HG03196 (cell line): ENCODE measurements around the gene KAT2A.

Source experiments
- ATAC-seq: cut with Tn5 transposase; IDR thresholded peaks from one replicate; pipeline ENCODE4 v1.9.1; 2021; ENCODE audit not compliant: unreplicated experiment

The KAT2A gene

DNA sequence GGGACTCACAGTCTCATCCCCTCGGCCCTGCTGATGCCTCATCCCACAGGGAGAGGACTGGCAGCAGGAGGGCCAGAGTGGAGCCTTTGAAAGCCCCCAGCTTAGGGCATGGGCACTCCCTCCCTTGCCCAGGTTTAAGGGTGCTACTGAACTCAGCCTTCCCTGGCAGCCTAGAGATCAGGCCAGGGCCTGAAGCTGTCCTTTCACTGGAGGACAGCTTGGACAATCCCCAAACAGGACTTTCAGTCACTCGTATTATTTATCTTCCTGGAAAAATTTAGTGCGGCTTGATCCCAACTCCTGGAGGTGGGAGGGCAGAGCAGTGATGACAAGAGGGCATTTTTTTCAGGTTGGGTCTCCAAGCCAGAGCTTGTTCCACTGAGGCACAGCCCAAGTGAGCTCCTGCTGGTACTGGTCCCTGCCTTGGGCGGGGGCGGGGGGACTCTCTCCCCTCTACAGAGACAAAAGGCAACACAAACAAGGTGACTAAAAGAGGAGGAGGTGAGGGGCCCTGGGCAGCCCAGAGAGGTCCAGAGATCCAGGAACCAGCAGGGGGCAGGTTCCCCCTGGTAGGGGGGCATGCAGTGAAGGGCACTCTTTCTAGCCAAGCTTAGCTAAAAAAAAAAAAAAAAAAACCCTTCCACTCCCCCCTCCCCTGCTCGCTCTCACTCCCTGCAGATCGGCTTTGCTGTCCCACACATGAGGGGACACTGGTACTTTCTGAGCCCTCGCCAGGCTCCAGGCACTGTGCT lies 24.6 kb downstream of the KAT2A start:
- ATAC-seq, result no peak

GRCh38 chr17:42094375-42095069 lies 26.6 kb downstream of the KAT2A start:
- ATAC-seq, result no peak

DNA sequence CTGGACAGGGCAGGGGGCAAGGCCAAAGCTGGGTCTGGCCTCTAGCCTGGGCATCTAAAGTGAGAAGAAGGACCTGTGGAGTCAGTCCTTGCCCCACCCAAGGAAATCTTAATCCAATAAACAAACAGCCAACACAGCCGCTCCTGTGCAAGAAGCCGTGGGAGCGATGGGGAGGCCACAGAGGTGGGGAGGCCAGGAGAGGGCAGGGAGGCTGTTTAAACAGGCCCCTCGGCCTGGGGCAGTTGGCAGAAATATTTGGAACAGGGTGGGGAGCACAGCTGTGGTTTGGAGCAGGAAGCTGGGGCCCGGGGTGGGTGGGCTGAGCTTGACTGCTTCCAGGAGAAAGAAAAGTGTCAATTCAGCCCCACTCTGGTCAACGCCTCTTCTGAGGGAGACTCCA lies 28.2 kb downstream of the KAT2A start:
- ATAC-seq, result no peak

GRCh38 chr17:42090964-42091790 lies 30.0 kb downstream of the KAT2A start:
- no peak for ATAC-seq

GRCh38 chr17:42088736-42089135 lies 32.4 kb downstream of the KAT2A start:
- ATAC-seq, result no peak

- no peak for ATAC-seq
These were observed 33.1 kb downstream of the KAT2A start for GRCh38 chr17:42087736-42088705.

GRCh38 chr17:42087042-42087701 lies 34.0 kb downstream of the KAT2A start:
- ATAC-seq, result no peak

GRCh38 chr17:42081516-42082129 lies 39.5 kb downstream of the KAT2A start:
- ATAC-seq, result no peak

DNA sequence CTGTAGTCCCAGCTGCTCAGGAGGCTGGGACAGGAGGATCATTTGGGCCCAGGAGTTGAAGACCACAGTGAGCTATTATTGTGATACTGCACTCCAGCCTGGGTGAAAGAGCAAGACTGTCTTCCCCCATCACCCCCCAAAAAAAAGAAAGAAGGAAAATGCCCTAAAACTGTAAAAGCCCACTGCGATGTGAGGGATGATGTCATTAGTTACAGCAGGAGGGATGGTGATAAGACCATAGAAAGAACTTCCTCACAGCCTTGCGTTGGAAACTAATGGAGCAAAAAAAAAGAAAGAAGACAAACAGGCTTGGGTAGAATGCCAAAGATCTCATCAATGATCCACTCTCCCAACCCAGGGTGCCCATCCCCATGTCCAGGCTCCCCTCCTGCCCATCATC lies 41.6 kb downstream of the KAT2A start:
- no peak for ATAC-seq

- no peak for ATAC-seq
These were observed 42.6 kb downstream of the KAT2A start for GRCh38 chr17:42078396-42079043.

DNA sequence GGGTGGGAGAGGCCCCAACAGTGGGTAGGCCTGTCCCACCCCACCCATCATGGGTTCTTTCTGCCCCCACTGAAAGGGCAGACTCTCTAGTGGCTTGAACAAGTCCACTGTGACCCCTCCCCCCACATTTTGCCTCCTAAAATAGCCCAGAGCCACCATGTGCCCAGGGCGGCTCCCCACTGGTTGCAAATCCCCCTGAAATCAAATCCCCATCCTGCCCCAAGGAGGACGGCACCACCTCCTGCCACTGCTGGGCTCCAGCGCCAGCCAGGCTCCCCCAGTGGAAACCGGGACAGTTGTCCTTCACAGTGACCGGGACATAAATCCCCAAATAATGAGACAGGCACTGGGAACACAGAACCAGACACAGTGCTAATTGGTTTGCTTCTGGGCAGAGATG lies 43.4 kb downstream of the KAT2A start:
- ATAC-seq, result no peak

- no peak for ATAC-seq
These were observed 44.2 kb downstream of the KAT2A start for GRCh38 chr17:42076797-42077559.

DNA sequence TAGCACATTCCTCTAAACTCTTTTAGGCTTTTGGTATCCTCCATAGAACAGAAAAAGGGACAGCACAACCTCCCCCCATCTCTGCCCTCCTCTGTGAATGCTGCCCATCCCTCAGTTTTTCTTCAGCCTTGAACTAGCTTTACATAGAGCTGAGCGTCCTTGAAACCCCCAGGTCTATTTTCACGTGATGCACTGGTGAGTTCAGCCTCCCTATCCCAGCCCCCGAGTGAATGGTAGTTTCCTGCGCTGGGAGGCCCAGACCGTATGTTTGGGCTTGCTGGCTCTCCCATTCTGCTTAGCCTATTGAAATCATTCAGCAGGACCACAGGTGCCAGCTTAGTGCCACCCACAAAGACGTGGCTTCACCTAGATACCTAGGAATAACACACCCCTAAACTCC lies 45.4 kb downstream of the KAT2A start:
- no peak for ATAC-seq

- ATAC-seq, result no peak
These were observed 48.6 kb downstream of the KAT2A start for GRCh38 chr17:42072323-42073187.

DNA sequence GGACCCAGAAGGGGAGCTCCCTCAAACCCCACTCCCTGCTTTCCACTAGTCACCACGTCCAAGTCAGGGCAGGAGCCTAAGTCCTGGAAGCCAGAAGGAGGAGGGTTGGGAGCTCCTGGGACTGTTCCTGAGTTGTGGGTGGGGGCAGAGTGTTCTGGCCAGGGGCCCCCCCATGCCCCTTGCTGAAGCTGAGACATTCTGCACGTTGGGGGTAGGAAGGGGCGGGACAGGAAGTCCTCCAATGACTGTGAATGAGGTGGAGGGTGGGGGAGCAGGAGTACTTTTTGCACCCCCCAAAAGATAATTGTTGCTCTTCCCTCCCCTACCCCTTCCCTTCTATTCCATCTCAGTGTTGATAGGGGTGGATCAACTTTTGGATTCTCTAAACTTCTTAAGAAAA lies 49.4 kb downstream of the KAT2A start:
- ATAC-seq, result no peak

DNA sequence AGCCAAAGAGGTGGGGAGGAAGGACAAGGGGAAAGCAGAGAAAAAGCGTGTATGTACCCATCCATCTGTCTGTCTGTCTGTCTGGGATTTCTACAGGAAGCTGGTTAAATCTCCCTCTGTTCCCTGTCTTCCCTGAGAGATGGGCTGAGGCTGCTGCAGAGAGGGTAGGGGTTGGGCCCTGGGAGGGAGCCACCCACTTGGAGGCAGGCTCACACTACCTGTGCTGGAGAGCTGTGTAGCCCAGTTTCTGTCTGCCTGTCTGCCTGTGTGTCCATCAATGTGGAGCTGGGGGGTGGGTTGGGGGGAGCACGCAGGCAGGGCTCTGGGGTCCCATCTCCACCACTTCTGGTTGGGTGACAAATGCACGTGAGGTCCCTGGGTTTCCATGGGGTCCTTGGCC lies 52.2 kb downstream of the KAT2A start:
- ATAC-seq, result no peak

DNA sequence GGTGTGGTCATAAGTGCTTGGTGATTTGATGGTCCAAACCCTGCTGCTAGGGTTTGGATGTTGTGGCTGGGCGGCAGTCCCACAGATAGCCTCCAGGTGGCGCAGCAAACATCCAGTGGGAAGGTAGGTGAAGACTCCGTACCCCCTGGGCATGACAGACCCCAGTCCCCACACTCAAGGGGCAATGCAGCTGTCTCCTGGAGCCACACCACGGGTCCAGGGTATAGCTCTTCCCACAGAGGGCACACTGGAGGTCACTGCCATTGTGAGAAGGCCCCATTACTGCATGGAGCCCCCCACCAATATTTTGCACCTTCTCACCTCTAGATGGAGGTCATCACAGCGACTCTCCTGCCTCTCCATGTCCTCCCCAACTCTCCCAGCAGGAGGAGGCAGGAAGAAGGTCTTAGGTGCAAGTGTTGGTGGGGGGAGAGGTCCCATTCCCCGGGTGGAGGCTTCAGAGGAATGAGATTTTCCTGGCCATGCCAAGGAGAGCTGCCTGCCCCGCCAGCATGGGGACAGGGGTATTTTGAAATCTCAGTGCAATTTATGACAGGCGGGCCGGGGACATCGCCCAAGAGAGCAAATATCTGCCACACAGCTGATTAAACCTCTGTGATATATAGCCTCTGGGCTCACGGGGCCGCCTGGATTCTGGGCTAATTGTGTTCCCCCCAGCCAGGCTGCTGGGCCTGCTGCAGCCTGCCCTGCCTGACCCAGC lies 53.6 kb downstream of the KAT2A start:
- no peak for ATAC-seq
